ENCODE data around the gene LSM14A.

Gene LSM14A

GRCh38 chr19:34263745-34264237, 91.5 kb downstream of the LSM14A start:
- in situ Hi-C loops (cut with HindIII; ENCODE audit: low sequenced_read_pairs): no loop called here
- no peak for TF ChIP-seq CTCF (IDR thresholded peaks at IDR 0.05; ENCODE audit: low read depth, low read length, missing control alignments)
- DNase-seq (ENCODE audit: low read depth): no peak
- H3K4me3 ChIP-seq (ENCODE audit: low read depth, low read length): no peak overlapping the region

- no peak for TF ChIP-seq CTCF (IDR thresholded peaks at IDR 0.05; ENCODE audit: low read depth, low read length, missing control alignments)
- in situ Hi-C loops (cut with HindIII; ENCODE audit: low sequenced_read_pairs): no loop called here
- DNase-seq (ENCODE audit: low read depth): no peak
- H3K4me3 ChIP-seq (ENCODE audit: low read depth, low read length): no peak overlapping the region
Observed at GRCh38 chr19:34265221-34265650, 92.9 kb downstream of the LSM14A start.

GRCh38 chr19:34269081-34269480, 96.8 kb downstream of the LSM14A start:
- in situ Hi-C loops (cut with HindIII; ENCODE audit: low sequenced_read_pairs): no loop called here
- DNase-seq (ENCODE audit: low read depth): no peak
- H3K4me3 ChIP-seq (ENCODE audit: low read depth, low read length): no peak overlapping the region

GRCh38 chr19:34269489-34269888, 97.2 kb downstream of the LSM14A start:
- DNase-seq (ENCODE audit: low read depth): no peak
- in situ Hi-C loops (cut with HindIII; ENCODE audit: low sequenced_read_pairs): no loop called here
- TF ChIP-seq CTCF (IDR thresholded peaks at IDR 0.05; ENCODE audit: low read depth, low read length, missing control alignments): no peak
- no peak overlapping the region for H3K4me3 ChIP-seq (ENCODE audit: low read depth, low read length)

More at GRCh38 chr19:34269081-34269480, 96.8 kb downstream of the LSM14A start:
- TF ChIP-seq CTCF (IDR thresholded peaks at IDR 0.05; ENCODE audit: low read depth, low read length, missing control alignments): no peak

GRCh38 chr19:34269968-34270621, 97.8 kb downstream of the LSM14A start:
- H3K4me3 ChIP-seq (ENCODE audit: low read depth, low read length): no peak overlapping the region

GRCh38 chr19:34273121-34273520, 100.8 kb downstream of the LSM14A start:
- no peak for TF ChIP-seq CTCF (IDR thresholded peaks at IDR 0.05; ENCODE audit: low read depth, low read length, missing control alignments)
- DNase-seq (ENCODE audit: low read depth): no peak
- in situ Hi-C loops (cut with HindIII; ENCODE audit: low sequenced_read_pairs): no loop called here
- H3K4me3 ChIP-seq (ENCODE audit: low read depth, low read length): no peak overlapping the region

More at GRCh38 chr19:34269968-34270621, 97.8 kb downstream of the LSM14A start:
- TF ChIP-seq CTCF (IDR thresholded peaks at IDR 0.05; ENCODE audit: low read depth, low read length, missing control alignments): no peak
- in situ Hi-C loops (cut with HindIII; ENCODE audit: low sequenced_read_pairs): no loop called here
- no peak for DNase-seq (ENCODE audit: low read depth)

Measured in astrocyte of the cerebellum (primary cell).